ENCODE data around the gene PDE7B.
"Not testable (repeated sequence)": the region's sequence is repeated elsewhere in the genome, so short reads cannot be mapped to it uniquely, and the experiment has no call there.

The PDE7B gene

GRCh38 chr6:135852746-135853145 is 1.2 kb downstream of the PDE7B start:
- no peak for DNase-seq

DNA sequence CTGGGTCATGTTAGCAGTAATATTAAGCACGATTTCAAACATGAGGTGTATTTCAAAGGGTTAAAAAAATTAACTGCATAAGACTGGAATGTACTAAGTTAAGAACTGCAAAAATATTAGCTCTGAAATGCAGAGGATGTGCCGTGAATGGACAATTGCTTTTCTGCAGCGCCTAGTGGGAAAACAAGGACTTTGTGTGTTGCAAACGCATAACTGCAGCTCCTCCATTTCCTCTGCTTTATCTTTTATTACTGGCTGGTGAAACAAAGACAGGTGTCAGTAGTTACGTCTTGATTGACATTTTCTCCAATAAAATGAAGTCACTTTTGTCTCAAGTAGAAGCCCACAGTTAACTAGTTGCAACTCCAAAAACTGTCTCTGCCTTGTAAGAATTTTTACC is 1.7 kb downstream of the PDE7B start:
- DNase-seq = no peak

GRCh38 chr6:135853986-135854385 is 2.5 kb downstream of the PDE7B start:
- DNase-seq = no peak

DNA sequence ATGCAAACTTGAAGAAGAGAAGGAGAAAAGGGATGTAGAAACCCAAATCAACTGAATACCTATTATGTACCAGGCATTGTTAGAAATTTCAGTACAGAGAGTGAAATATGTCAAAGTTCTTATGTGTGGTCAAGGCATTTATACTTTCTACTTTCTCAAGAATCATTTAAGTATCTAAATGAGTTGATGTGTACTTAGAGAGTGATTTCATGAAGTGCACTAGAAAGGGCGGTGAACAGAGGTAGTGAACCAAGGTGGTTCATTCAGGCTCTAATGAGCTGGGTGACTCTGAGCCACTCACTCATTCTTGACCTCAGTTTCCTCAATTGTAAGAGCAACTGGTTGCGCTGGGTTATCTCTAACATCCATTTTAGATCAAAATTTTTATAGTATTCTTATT is 3.3 kb downstream of the PDE7B start:
- DNase-seq = no peak

GRCh38 chr6:135858931-135859330 is 7.4 kb downstream of the PDE7B start:
- DNase-seq = no peak

DNA sequence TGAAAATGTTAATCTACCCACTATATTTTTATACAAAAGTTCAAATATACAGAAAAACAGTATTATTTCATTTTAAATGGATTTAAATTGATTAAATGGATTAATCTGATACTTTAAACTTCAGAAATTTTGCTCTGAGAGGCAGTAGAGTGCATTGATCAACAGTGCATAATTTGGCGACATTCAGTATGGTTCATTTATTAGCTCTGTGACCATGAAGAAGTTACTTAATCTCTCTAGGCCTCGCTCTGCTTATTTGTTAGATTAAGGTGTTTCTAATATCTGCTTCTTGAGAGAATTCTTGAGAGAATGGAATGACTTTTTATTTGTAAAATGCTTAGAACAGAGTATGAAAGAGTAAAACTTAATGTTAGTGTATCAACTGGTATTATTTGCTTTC is 8.9 kb downstream of the PDE7B start:
- DNase-seq = no peak

DNA sequence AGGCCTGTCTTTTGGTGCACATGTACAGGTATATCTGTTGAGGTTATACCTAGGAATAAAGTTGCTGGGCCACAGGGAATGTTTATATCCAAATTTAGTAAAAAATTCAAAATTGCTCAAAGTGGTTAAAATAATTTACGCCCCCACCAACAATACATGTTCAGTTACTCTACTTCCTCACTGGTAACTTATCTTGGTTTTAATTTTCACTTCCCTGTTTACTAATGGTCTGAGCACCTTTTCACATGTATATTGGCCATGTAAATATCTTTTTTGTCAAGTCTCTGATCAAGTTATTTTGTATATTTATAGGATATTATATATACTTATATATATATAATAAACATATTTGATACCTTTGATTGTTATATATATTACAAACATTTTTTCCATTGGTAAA is 9.7 kb downstream of the PDE7B start:
- no peak for DNase-seq

GRCh38 chr6:135864929-135865328 is 13.4 kb downstream of the PDE7B start:
- DNase-seq = not testable (repeated sequence)

DNA sequence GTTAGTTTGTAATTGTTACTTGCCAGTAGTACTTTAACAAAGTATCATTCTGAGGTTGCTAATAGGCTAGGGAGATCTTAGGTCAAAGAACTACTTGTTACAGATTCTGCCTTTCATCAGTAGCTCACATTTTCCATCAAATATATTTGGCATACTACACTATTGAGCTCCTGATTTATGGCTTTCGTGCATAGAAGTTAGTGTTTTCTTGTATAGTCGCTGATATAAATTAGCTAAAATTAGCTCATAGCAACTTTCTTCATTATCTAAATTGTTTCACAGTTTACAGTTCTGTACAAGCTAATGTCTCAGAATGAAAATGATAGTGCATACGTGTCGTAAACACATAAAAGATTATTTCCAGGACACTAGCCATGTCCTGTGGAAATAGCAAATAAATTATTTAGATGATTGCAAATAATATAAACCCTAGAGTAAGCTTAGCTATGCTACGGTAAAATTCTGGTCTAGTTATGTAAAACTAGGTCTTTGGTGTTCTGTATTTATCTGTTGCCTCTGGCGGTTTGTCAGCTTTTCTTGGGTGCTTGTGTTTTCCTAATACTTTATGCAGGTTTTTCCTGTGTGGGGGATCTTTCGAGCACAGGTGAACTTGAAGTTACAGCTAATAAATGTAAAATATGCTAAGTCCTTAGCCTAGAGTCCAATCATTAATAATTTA is 15.1 kb downstream of the PDE7B start:
- no peak for DNase-seq

DNA sequence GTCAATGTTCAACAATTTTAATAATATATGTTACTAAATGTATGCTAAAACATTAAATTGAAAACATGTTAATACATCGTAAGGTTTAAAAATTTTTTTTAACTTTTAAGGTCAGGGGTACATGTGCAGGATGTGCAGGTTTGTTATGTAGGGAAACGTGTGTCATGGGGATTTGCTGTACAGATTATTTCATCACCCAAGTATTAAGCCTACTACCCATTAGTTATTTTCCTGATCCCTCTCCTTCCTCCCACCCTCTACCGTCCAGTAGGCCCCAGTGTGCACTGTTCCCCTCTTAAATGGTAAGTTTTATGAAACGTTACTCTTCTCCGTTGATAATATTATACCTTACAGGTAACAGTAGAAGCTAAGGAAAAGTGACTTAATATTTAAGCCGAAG is 15.8 kb downstream of the PDE7B start:
- DNase-seq = no peak

DNA sequence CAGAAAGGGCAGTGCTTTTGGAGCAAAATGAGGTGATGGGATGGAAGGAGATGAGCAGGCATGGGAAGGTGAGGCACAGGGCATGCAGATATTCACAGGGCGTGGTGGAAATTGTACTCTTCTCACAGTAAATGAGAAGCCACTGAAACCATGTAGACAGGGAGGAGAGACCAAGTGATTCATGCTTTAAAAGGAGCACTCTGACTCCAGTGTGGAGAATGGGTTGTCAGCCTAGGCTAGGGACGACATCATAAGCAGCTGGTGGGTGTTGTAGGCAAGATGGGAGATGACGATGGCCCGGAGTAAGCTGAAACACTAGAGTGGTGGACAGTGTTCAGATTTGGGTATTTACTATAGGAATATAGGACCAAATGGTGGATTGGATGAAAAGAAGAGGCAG is 18.4 kb downstream of the PDE7B start:
- DNase-seq = no peak

DNA sequence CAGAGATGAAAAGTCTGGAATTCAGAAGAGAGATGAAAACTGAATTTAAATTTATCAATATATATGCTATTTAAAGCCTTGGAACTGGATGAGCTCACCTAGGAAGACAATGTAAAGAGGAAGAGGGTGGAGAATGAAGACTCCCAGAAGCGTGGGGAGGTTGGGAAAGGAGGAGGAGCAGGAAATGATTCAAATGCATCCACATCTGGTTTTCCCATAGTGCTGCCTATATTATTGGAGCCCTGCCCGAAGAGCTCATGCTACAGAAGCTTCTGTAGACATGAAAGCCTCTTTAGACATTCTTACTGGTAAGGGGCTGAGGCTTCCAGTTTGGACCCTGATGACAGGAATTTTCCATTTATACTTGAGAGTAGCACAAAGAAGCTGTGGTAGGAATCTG is 19.2 kb downstream of the PDE7B start:
- no peak for DNase-seq

DNA sequence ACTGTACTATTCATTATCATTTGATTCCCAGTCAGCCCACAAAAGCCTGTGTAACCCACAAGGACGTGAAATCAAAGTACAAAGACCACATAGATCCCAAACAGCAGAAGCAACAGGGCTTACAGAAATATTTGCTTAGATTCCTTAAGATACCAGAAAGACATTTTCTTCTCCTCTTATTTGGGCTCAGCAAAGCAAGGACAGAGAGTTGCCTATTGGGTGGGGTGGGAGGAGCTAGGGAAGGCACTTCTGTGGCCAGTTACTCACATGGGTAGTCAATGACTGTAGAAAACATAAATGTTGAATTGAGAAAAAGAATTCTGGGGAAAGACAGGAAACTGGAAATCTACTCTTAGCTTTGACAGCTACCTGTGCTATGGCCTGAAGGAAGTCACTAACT is 19.8 kb downstream of the PDE7B start:
- DNase-seq = no peak

DNA sequence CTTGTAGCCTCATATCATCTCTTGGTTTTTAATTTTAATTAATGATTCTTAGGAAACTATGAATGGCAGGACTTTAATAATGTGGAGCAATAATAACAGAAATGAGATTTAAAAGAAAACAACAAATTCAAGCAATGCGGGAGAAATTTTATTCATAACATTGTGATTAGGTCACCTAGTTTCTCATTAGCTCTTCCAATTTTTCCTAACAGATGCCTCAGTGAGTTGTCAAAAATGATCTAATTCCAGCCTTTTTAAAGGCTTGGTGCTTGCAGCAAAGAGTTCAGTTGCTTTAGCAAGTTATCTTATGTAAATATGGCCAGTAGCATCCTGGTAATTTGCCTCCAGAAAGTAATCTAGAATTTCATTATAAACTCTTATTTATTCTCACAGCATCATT is 20.4 kb downstream of the PDE7B start:
- DNase-seq = no peak

- no peak for DNase-seq
These were observed 23.9 kb downstream of the PDE7B start for GRCh38 chr6:135875446-135875845.

- no peak for DNase-seq
These were observed 24.6 kb downstream of the PDE7B start for GRCh38 chr6:135876058-135876457.

DNA sequence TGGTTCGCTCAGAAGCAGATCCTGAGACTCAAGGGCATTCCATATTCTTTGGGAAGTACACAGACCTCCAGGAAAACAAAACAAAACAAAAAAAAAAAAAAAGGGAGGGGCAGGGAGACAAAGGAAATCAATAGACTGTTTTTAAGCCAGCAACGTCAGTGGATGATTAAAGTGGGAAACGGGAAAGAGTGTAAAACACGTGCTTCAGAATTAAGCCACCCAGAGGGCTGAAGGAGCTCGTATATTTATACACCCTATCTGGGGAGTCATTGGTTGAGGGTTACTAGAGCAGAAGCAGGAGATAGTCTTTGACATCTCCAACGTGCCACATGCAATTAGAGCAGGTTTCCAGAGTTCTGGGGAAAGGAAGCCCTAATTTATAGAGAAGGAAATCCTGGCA is 26.2 kb downstream of the PDE7B start:
- no peak for DNase-seq

DNA sequence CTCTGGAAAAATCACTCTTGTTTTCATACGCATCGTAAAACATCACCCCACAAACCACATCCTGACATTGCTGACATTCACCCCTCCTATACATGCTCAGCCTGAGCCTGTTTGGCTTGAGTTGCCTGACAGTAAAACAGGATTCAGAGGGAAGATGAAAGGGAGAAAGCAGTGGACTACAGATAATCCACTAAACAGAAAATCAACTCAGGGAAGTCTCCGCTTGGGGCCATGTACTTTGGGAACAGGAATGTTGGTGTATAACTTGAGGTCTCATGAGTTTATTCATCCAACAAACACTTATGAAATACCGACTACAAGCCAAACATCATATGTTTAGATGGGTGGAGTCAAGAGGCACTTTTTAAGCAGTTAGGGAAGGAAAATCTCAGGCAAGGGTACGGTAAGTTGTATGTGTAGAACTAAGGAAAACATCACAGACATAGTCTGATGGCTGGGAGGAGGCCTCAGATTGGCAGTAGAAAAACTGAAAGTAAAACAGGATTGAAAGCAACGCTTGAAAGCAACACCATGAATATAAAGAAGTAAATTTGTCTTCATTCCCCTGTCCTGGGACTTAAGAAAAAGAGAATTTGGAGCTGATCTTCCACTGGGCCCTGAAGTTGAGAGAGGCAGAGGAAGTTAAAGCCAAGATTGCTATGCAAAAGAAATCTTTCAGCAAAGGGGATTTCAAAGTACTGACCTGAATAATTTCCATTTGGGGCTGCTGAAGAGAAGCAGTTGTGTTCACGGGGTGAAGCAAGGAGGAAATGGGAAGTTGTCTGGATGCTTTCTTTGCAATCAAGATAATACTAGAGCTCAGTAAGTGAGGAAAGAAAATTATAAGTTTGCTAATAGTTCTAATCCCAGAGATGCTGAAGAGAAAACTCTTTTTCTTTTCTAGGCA is 28.8 kb downstream of the PDE7B start:
- DNase-seq = peak; percentile 56

GRCh38 chr6:135883045-135883444 is 31.5 kb downstream of the PDE7B start:
- DNase-seq = no peak

- DNase-seq = no peak
These were observed 32.0 kb downstream of the PDE7B start for GRCh38 chr6:135883536-135883935.

GRCh38 chr6:135884136-135884535 is 32.6 kb downstream of the PDE7B start:
- no peak for DNase-seq

- no peak for DNase-seq
These were observed 35.6 kb downstream of the PDE7B start for GRCh38 chr6:135887069-135887468.

DNA sequence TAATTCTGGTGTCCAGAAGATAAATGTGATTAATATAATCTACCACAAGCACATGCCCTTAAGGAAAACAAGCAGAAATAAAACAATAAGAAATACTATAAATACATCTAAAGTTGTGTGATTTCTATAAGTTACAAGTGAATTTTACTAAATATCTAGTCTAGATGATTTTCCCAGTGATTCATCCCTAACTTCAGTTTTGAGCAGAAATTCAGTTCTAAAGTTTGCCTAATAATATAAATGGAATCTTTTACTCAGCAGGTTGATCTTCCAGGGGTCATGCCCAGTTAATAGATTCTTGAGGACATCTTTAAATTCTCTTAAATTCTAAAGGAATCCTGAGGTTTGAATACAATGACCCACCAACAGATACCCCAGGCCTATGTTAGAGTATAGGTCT is 37.3 kb downstream of the PDE7B start:
- DNase-seq = no peak

- DNase-seq = no peak
These were observed 39.4 kb downstream of the PDE7B start for GRCh38 chr6:135890876-135891275.

DNA sequence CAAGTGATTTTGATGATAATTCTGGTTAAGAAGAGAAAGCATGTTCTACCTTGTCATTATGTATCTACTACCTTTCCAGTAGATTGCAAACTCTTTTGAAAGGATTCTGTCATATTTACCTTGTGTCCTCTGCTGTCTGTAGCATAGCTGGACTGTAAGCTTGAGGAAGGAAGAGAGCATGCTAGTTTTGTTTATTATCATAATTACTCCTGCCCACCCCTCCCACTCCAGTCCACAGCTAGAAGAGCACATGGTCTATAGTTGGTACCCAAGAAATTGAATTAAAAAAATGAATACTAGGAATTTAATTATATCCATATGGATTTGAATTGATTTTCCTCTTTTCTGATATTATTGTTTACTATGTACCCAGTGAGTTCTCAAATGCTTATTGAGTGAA is 40.2 kb downstream of the PDE7B start:
- no peak for DNase-seq

Data from activated CD8-positive, alpha-beta memory T cell treated with anti-CD3 and anti-CD28 coated beads, Interleukin-2, amount 50 U/mL, for 48 hours (primary cell).